Measurements from ENCODE around the gene KRT23. TPM values are rescaled to one million over a fixed set of nuclear protein-coding genes. Genes with fewer than 3 reads are reported as not detected.

KRT23 gene
- total and polyA plus RNA-seq, 2 of the 13 experiments (the other 11 are each of a cell fraction or from before 2014, with no cell fraction given): 24.7 to 51.1 TPM

DNA sequence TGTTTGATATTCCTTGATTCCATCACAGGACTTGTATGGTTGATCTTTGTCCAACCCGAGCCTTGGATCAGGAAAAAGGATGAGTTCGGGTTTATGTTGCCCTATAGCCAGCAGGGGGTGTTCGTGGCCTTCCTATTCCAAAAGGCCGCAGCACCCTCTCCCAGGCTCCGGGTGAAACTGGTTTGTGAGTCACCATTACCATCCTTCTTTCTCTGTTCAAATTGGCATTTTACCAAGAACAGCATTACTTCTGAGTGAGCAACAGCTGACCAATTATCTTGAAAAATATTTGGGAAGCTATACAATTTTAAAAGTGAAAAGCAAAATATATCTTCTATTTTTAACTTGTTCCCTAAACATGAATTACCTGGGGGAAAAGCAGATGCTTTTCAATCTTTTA is 28.1 kb downstream of the KRT23 start (continued):
- TF ChIP-seq GPBP1L1 (CRISPR knock-in tag; IDR thresholded peaks at IDR 0.05) (no peak), ZNF224 (CRISPR knock-in tag; IDR thresholded peaks at IDR 0.05) (no peak), ZNF598 (CRISPR knock-in tag; IDR thresholded peaks at IDR 0.05; ENCODE audit: borderline replicate concordance) (no peak), ZBTB3 (CRISPR knock-in tag; IDR thresholded peaks at IDR 0.05; ENCODE audit: borderline replicate concordance, low read depth) (no peak), ZNF614 (CRISPR knock-in tag; IDR thresholded peaks at IDR 0.05; ENCODE audit: borderline replicate concordance) (peak; percentile 48; the same call in 1 of the 2 replicates), CBX1 (IDR thresholded peaks at IDR 0.05; ENCODE audit: low read depth) (no peak), ZC3H13 (CRISPR knock-in tag; IDR thresholded peaks at IDR 0.05) (no peak), ZNF776 (CRISPR knock-in tag; IDR thresholded peaks at IDR 0.05) (no peak), SNAI1 (CRISPR knock-in tag; IDR thresholded peaks at IDR 0.05; ENCODE audit: borderline replicate concordance) (no peak), ZNF615 (CRISPR knock-in tag; IDR thresholded peaks at IDR 0.05; ENCODE audit: borderline replicate concordance) (no peak; the same call in 1 of the 2 replicates), CEBPG (CRISPR knock-in tag; IDR thresholded peaks at IDR 0.05) (no peak), XBP1 (CRISPR knock-in tag; IDR thresholded peaks at IDR 0.05) (no peak), KIAA2018 (CRISPR knock-in tag; IDR thresholded peaks at IDR 0.05; ENCODE audit: borderline replicate concordance) (no peak), ZNF644 (CRISPR knock-in tag; IDR thresholded peaks at IDR 0.05; ENCODE audit: low read depth) (no peak), TARDBP (CRISPR knock-in tag; IDR thresholded peaks at IDR 0.05) (no peak), RBAK (CRISPR knock-in tag; IDR thresholded peaks at IDR 0.05) (no peak), ZNF136 (CRISPR knock-in tag; IDR thresholded peaks at IDR 0.05; ENCODE audit: low read depth) (no peak), PHB2 (IDR thresholded peaks at IDR 0.05; ENCODE audit: partially characterized antibody) (no peak), SNRNP70 (IDR thresholded peaks at IDR 0.05; ENCODE audit: low read depth, low read length) (no peak)
- TF ChIP-seq, protein P1, sequence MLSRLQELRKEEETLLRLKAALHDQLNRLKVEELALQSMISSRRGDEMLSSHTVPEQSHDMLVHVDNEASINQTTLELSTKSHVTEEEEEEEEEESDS (CRISPR knock-in tag; IDR thresholded peaks at IDR 0.05; ENCODE audit: borderline replicate concordance): no peak
- TF ChIP-seq, protein P2, sequence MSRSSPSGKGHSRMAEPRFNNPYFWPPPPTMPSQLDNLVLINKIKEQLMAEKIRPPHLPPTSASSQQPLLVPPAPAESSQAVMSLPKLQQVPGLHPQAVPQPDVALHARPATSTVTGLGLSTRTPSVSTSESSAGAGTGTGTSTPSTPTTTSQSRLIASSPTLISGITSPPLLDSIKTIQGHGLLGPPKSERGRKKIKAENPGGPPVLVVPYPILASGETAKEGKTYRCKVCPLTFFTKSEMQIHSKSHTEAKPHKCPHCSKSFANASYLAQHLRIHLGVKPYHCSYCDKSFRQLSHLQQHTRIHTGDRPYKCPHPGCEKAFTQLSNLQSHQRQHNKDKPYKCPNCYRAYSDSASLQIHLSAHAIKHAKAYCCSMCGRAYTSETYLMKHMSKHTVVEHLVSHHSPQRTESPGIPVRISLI (CRISPR knock-in tag; IDR thresholded peaks at IDR 0.05; ENCODE audit: borderline replicate concordance): no peak
